Measurements from ENCODE around the gene SEMA3C. TPM values are rescaled to one million over a fixed set of nuclear protein-coding genes. Genes with fewer than 3 reads are reported as not detected.

Gene SEMA3C
- total RNA-seq, 4 donors from 2014 or later: 34.8 to 371 (median 116) TPM

DNA sequence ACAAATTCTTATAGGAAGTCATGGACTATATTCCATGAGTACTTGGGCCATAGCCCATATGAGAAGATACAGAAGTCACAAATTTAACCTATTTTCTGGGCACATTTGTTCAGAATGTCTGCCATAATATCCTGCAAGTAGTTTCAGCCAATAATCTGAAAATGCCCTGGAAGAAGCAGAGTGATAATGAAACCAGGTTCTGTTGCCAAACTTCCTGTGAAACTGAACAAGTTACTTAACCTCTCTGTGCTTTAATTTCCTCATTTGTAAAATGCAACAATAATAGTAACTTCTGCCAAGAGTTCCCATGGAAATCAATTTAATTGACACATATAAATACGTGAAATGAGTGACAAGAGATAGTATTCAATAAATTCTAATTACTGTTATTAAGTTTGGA lies 88.8 kb downstream of the SEMA3C start:
- no peak for DNase-seq
- Histone ChIP-seq H3K4me1 (peaks cover 0 to 3% of the 10 kb centered on the region in 2 donors), H3K4me3 (no peak overlapping the region), H3K27me3 (no peaks in the 10 kb centered on the region), H3K36me3 (no peaks in the 10 kb centered on the region), H3K27ac (no peak overlapping the region), H3K9me3 (no peaks in the 10 kb centered on the region)
- no peak for TF ChIP-seq POLR2A (IDR thresholded peaks at IDR 0.05)
- TF ChIP-seq, protein P1, sequence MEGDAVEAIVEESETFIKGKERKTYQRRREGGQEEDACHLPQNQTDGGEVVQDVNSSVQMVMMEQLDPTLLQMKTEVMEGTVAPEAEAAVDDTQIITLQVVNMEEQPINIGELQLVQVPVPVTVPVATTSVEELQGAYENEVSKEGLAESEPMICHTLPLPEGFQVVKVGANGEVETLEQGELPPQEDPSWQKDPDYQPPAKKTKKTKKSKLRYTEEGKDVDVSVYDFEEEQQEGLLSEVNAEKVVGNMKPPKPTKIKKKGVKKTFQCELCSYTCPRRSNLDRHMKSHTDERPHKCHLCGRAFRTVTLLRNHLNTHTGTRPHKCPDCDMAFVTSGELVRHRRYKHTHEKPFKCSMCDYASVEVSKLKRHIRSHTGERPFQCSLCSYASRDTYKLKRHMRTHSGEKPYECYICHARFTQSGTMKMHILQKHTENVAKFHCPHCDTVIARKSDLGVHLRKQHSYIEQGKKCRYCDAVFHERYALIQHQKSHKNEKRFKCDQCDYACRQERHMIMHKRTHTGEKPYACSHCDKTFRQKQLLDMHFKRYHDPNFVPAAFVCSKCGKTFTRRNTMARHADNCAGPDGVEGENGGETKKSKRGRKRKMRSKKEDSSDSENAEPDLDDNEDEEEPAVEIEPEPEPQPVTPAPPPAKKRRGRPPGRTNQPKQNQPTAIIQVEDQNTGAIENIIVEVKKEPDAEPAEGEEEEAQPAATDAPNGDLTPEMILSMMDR (IDR thresholded peaks at IDR 0.05): no peak
- intact Hi-C loops (cut with DNase I; ENCODE audit: low total_unique reads): no loop called here

DNA sequence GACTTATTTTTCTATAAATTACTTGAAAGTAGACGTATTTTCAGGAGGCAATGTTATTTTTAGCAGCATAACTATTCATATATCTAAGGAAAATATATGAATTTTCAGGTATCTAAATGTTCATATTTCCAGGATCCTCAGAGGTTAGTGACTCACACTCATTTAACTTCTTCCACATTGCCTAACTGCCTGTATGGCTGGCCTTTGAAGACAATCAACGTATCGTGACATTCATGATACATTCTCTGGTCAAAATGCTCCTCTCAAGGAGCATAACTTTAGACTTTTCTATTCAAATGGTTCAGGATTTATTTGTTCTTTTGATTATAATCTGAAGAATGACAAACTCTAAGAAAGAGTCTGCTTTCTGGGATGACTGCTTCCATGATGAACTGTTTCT lies 89.3 kb downstream of the SEMA3C start:
- H3K9me3 ChIP-seq: no peaks in the 10 kb centered on the region
- no peak for TF ChIP-seq POLR2A (IDR thresholded peaks at IDR 0.05)
- TF ChIP-seq, protein P1 (IDR thresholded peaks at IDR 0.05): no peak
- peaks cover 0 to 3% of the 10 kb centered on the region in 2 donors for H3K4me1 ChIP-seq
- intact Hi-C loops (cut with DNase I; ENCODE audit: low total_unique reads): no loop called here
- no peaks in the 10 kb centered on the region for H3K27me3 ChIP-seq
- H3K27ac ChIP-seq: no peak overlapping the region
- H3K4me3 ChIP-seq: no peak overlapping the region
- no peak for DNase-seq
- no peaks in the 10 kb centered on the region for H3K36me3 ChIP-seq

DNA sequence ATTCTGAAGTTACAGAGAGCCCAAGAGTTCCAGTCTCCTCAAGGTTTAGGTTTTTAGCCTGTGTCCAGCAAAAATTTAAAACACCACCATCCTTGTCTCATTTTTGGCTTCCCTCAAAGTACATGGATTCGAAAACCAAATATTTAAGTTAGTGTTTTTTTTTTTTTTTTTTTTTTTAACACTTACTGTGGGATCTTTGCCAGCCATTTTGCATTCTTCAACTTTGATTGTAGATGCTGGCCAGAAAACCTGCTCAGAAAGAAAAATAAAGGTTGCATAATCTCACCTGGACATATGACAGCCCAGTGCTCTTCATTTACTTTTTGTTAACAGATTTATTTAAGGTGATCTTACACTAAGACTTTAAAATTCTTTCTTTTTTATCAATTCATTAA lies 91.6 kb downstream of the SEMA3C start:
- no peaks in the 10 kb centered on the region for H3K36me3 ChIP-seq
- intact Hi-C loops (cut with DNase I; ENCODE audit: low total_unique reads): no loop called here
- no peak for TF ChIP-seq POLR2A (IDR thresholded peaks at IDR 0.05)
- TF ChIP-seq, protein P1 (IDR thresholded peaks at IDR 0.05): no peak
- no peak overlapping the region for H3K27ac ChIP-seq
- no peaks in the 10 kb centered on the region for H3K9me3 ChIP-seq
- DNase-seq: no peak
- no peaks in the 10 kb centered on the region for H3K27me3 ChIP-seq
- no peak overlapping the region for H3K4me3 ChIP-seq
- peaks cover 0 to 3% of the 10 kb centered on the region in 2 donors for H3K4me1 ChIP-seq

DNA sequence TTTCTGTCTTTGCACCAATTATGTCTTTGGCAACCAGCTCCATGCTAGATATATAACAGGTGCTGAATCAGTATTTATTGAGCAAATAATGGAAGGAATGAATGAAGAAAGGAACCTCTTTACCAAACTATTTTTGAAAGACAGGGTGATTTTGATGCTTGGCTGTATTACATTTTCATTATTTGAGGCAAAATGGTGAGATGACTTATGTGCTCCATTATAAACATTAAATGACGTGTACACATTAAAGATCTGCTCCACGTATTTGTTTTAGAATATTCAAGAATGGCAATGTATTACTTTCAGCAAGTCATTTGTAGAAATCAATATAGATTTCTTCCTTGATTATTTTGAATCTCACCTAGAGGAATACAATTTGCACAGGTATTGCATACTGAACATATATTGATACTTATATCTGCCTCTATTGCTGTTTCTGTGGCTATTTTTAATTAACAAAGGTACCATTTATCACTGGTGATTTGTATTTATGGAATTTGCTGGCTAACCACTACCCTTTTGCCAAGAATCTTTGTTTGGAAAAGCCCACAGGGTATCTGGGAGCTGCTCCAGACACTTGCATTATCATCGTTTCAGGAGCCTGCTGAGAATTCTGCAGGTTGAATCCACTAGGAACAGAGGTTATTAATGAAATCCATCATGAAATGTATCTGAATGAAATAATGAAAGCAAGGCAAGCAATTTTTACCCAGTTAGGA lies 92.2 kb downstream of the SEMA3C start:
- Histone ChIP-seq H3K36me3 (no peaks in the 10 kb centered on the region), H3K9me3 (no peaks in the 10 kb centered on the region), H3K4me3 (no peak overlapping the region), H3K4me1 (peaks cover 0 to 3% of the 10 kb centered on the region in 2 donors), H3K27ac (no peak overlapping the region), H3K27me3 (no peaks in the 10 kb centered on the region)
- DNase-seq: no peak
- intact Hi-C loops (cut with DNase I; ENCODE audit: low total_unique reads): no loop called here
- TF ChIP-seq, protein P1 (IDR thresholded peaks at IDR 0.05): no peak
- TF ChIP-seq POLR2A (IDR thresholded peaks at IDR 0.05): no peak

DNA sequence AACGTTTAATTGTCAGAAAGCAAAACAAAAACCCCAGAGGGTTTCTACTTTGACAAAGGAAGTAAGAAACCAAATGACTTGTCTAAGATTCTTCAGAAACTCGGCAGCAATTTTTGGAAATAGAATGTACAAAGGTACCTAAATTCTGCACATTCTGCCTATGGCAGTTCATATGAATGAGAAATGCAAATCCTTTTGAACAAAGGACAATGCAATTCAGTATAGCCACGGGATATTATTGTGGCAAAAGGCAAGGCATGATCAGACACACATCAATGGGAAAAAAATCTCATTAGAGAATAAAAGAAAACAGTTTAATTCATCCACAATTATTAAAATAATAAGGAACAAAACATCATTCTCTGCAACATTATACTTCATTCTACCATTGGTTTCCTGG lies 93.4 kb downstream of the SEMA3C start:
- no peaks in the 10 kb centered on the region for H3K27me3 ChIP-seq
- H3K27ac ChIP-seq: no peak overlapping the region
- no peaks in the 10 kb centered on the region for H3K36me3 ChIP-seq
- TF ChIP-seq, protein P1 (IDR thresholded peaks at IDR 0.05): no peak
- intact Hi-C loops (cut with DNase I; ENCODE audit: low total_unique reads): no loop called here
- no peak overlapping the region for H3K4me3 ChIP-seq
- peaks cover 0 to 3% of the 10 kb centered on the region in 2 donors for H3K4me1 ChIP-seq
- DNase-seq: no peak
- no peaks in the 10 kb centered on the region for H3K9me3 ChIP-seq
